WTC11 (cell line): Measurements from ENCODE around the gene MTA3. TPM values are rescaled to one million over a fixed set of nuclear protein-coding genes. Genes with fewer than 3 reads are reported as not detected.

ENCODE experiments used
- ATAC-seq: fragments of 200-7000 bp; cut with Tn5 transposase; 2 replicates; pipeline ENCODE4 v1.10.0; 2021; ENCODE audit warnings: mild to moderate bottlenecking, moderate library complexity
- CTCF ChIA-PET: fragments of 300-600 bp; sonication (Branson Sonifier 250); formaldehyde crosslinking; loops from one replicate; lab custom pipeline; 2021; ENCODE audit warnings: antibody characterized with exemption; lab: Charles Lee
- POLR2A ChIA-PET: fragments of 350-600 bp; sonication (Branson Sonifier 250); formaldehyde crosslinking; loops from one replicate; lab custom pipeline; 2021; ENCODE audit warnings: antibody characterized with exemption; lab: Charles Lee
- DNase-seq: peaks from one replicate; pipeline ENCODE4 v3.0.0; 2021; ENCODE audit warnings: low spot score
- H3K27ac Mint-ChIP-seq: 2 replicates; pipeline ENCODE4 v1.8.0; 2021; ENCODE audit warnings: mixed read lengths
- H3K27me3 Mint-ChIP-seq: 2 replicates; pipeline ENCODE4 v1.8.0; 2021; ENCODE audit warnings: low read depth, mild to moderate bottlenecking, moderate library complexity, mixed read lengths
- H3K36me3 Mint-ChIP-seq: 2 replicates; pipeline ENCODE4 v1.8.0; 2021; ENCODE audit warnings: mixed read lengths
- H3K4me1 Mint-ChIP-seq: 2 replicates; pipeline ENCODE4 v1.8.0; 2022; ENCODE audit warnings: mixed read lengths
- H3K4me3 Mint-ChIP-seq: 2 replicates; pipeline ENCODE4 v1.8.0; 2021; ENCODE audit warnings: mild to moderate bottlenecking, moderate library complexity, mixed read lengths
- H3K9me3 Mint-ChIP-seq: 2 replicates; pipeline ENCODE4 v1.8.0; 2021; ENCODE audit warnings: mixed read lengths
- AFF4 ChIP-seq: sonication (generic); formaldehyde crosslinking; IDR thresholded peaks from 2 replicates; pipeline ENCODE4 v1.8.1; 2023; ENCODE audit warnings: mild to moderate bottlenecking, missing genetic modification reagents, borderline replicate concordance
- CBFB ChIP-seq: sonication (generic); formaldehyde crosslinking; IDR thresholded peaks from 2 replicates; pipeline ENCODE4 v1.8.1; 2022; ENCODE audit warnings: mild to moderate bottlenecking, low read depth, missing genetic modification reagents
- E2F1 ChIP-seq: sonication (generic); formaldehyde crosslinking; IDR thresholded peaks from 2 replicates; pipeline ENCODE4 v1.8.0; 2022; ENCODE audit warnings: mild to moderate bottlenecking, missing genetic modification reagents
- ELF4 ChIP-seq: sonication (generic); formaldehyde crosslinking; IDR thresholded peaks from 2 replicates; pipeline ENCODE4 v1.8.1; 2022; ENCODE audit warnings: low read depth, mild to moderate bottlenecking, moderate library complexity, missing genetic modification reagents
- ESRRA ChIP-seq: sonication (generic); formaldehyde crosslinking; IDR thresholded peaks from 2 replicates; pipeline ENCODE4 v1.8.1; 2022; ENCODE audit warnings: mild to moderate bottlenecking, missing genetic modification reagents, borderline replicate concordance
- ETV6 ChIP-seq: sonication (generic); formaldehyde crosslinking; IDR thresholded peaks from 2 replicates; pipeline ENCODE4 v1.8.1; 2022; ENCODE audit warnings: mild to moderate bottlenecking, missing genetic modification reagents
- FOXJ3 ChIP-seq: sonication (generic); formaldehyde crosslinking; IDR thresholded peaks from 2 replicates; pipeline ENCODE4 v1.9.0; 2021; ENCODE audit warnings: missing genetic modification reagents, mild to moderate bottlenecking, borderline replicate concordance
- GRHL2 ChIP-seq: fragments of 250-450 bp; sonication (Bioruptor Pico); IDR thresholded peaks from 2 replicates; pipeline ENCODE4 v1.8.0; 2022; ENCODE audit warnings: mild to moderate bottlenecking, moderate library complexity; ENCODE audit not compliant: insufficient replicate concordance, severe bottlenecking
- JAZF1 ChIP-seq: fragments of 250-450 bp; sonication (Bioruptor Pico); IDR thresholded peaks from 2 replicates; pipeline ENCODE4 v1.9.0; 2021; ENCODE audit warnings: moderate library complexity, mild to moderate bottlenecking, inconsistent platforms
- MLX ChIP-seq: sonication (generic); formaldehyde crosslinking; IDR thresholded peaks from 2 replicates; pipeline ENCODE4 v1.8.1; 2023; ENCODE audit warnings: mild to moderate bottlenecking, missing genetic modification reagents, moderate library complexity
- MXD4 ChIP-seq: fragments of 250-450 bp; sonication (Bioruptor Pico); IDR thresholded peaks from 2 replicates; pipeline ENCODE4 v1.8.0; 2021; ENCODE audit warnings: mild to moderate bottlenecking, moderate library complexity, borderline replicate concordance
- NFATC4 ChIP-seq: fragments of 250-450 bp; sonication (Bioruptor Pico); IDR thresholded peaks from 2 replicates; pipeline ENCODE4 v1.9.0; 2021; ENCODE audit warnings: mild to moderate bottlenecking
- NR2C2 ChIP-seq: sonication (generic); formaldehyde crosslinking; IDR thresholded peaks from 2 replicates; pipeline ENCODE4 v1.8.0; 2022; ENCODE audit warnings: mild to moderate bottlenecking, missing genetic modification reagents
- RELA ChIP-seq: sonication (generic); formaldehyde crosslinking; IDR thresholded peaks from 2 replicates; pipeline ENCODE4 v1.8.1; 2022; ENCODE audit warnings: missing genetic modification reagents, mild to moderate bottlenecking, borderline replicate concordance
- SOX15 ChIP-seq: fragments of 250-450 bp; sonication (Bioruptor Pico); IDR thresholded peaks from 2 replicates; pipeline ENCODE4 v1.9.0; 2021; ENCODE audit warnings: mild to moderate bottlenecking
- TEAD1 ChIP-seq: sonication (generic); formaldehyde crosslinking; IDR thresholded peaks from 2 replicates; pipeline ENCODE4 v1.8.0; 2022; ENCODE audit warnings: mild to moderate bottlenecking, missing genetic modification reagents
- TEAD4 ChIP-seq: sonication (generic); formaldehyde crosslinking; IDR thresholded peaks from 2 replicates; pipeline ENCODE4 v1.8.0; 2022; ENCODE audit warnings: mild to moderate bottlenecking, missing genetic modification reagents
- USF2 ChIP-seq: sonication (generic); formaldehyde crosslinking; IDR thresholded peaks from 2 replicates; pipeline ENCODE4 v1.8.1; 2023; ENCODE audit warnings: mild to moderate bottlenecking, missing genetic modification reagents, moderate library complexity
- ZBTB21 ChIP-seq: sonication (generic); formaldehyde crosslinking; IDR thresholded peaks from 2 replicates; pipeline ENCODE4 v1.8.1; 2023; ENCODE audit warnings: mild to moderate bottlenecking, missing genetic modification reagents, borderline replicate concordance
- ZNF263 ChIP-seq: sonication (generic); formaldehyde crosslinking; IDR thresholded peaks from 2 replicates; pipeline ENCODE4 v1.8.1; 2022; ENCODE audit warnings: low read depth, mild to moderate bottlenecking, moderate library complexity, missing genetic modification reagents
- ZNF512 ChIP-seq: sonication (generic); formaldehyde crosslinking; IDR thresholded peaks from 2 replicates; pipeline ENCODE4 v1.8.1; 2022; ENCODE audit warnings: missing genetic modification reagents, borderline replicate concordance
- total RNA-seq: library from RNA; stranded (reverse); gene quantifications from 3 replicates; pipeline ENCODE4 v1.2.3, GENCODE V29; 2021
- TF ChIP-seq, protein P1 (sequence below): sonication (generic); formaldehyde crosslinking; IDR thresholded peaks from 2 replicates; pipeline ENCODE4 v1.8.0; 2023; ENCODE audit warnings: mild to moderate bottlenecking, missing genetic modification reagents
- TF ChIP-seq, protein P2 (sequence below): fragments of 250-450 bp; sonication (Bioruptor Pico); IDR thresholded peaks from 2 replicates; pipeline ENCODE4 v1.9.0; 2021; ENCODE audit warnings: mild to moderate bottlenecking

The MTA3 gene
- total RNA-seq, 1 experiment from 2014 or later = 153 TPM

- H3K27me3 Mint-ChIP-seq = no peaks in the 10 kb centered on the region
- peak within 1 kb of the TSS; percentile 57; the same call in 1 of the 2 replicates for H3K27ac Mint-ChIP-seq
- no peaks in the 10 kb centered on the region for H3K9me3 Mint-ChIP-seq
- peaks cover 13% of the 10 kb centered on the region for H3K4me1 Mint-ChIP-seq
- peaks cover 3% of the 10 kb centered on the region; the same call in 1 of the 2 replicates for H3K36me3 Mint-ChIP-seq
- ATAC-seq (no peak), DNase-seq (no peak)
- H3K4me3 Mint-ChIP-seq = no peak within 1 kb of the TSS
- CTCF ChIA-PET = no interaction called here
- POLR2A ChIA-PET = no interaction called here
- TF ChIP-seq ETV6 (CRISPR knock-in tag) (no peak), MXD4 (CRISPR knock-in tag) (no peak), SOX15 (CRISPR knock-in tag) (no peak), ZNF263 (CRISPR knock-in tag) (no peak), AFF4 (CRISPR knock-in tag) (no peak), TEAD4 (CRISPR knock-in tag) (no peak), E2F1 (CRISPR knock-in tag) (no peak), USF2 (CRISPR knock-in tag) (no peak)
- TF ChIP-seq, protein P1, sequence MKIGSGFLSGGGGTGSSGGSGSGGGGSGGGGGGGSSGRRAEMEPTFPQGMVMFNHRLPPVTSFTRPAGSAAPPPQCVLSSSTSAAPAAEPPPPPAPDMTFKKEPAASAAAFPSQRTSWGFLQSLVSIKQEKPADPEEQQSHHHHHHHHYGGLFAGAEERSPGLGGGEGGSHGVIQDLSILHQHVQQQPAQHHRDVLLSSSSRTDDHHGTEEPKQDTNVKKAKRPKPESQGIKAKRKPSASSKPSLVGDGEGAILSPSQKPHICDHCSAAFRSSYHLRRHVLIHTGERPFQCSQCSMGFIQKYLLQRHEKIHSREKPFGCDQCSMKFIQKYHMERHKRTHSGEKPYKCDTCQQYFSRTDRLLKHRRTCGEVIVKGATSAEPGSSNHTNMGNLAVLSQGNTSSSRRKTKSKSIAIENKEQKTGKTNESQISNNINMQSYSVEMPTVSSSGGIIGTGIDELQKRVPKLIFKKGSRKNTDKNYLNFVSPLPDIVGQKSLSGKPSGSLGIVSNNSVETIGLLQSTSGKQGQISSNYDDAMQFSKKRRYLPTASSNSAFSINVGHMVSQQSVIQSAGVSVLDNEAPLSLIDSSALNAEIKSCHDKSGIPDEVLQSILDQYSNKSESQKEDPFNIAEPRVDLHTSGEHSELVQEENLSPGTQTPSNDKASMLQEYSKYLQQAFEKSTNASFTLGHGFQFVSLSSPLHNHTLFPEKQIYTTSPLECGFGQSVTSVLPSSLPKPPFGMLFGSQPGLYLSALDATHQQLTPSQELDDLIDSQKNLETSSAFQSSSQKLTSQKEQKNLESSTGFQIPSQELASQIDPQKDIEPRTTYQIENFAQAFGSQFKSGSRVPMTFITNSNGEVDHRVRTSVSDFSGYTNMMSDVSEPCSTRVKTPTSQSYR (CRISPR knock-in tag) = no peak
- TF ChIP-seq, protein P2, sequence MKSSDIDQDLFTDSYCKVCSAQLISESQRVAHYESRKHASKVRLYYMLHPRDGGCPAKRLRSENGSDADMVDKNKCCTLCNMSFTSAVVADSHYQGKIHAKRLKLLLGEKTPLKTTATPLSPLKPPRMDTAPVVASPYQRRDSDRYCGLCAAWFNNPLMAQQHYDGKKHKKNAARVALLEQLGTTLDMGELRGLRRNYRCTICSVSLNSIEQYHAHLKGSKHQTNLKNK (CRISPR knock-in tag) = no peak
Measured at GRCh38 chr2:42764096-42764495, 195.7 kb downstream of the MTA3 start, which contains the start of gene OXER1. Gene OXER1, minus strand, starts transcription at chr2:42764135. Its CDS starts 73 bp downstream, at chr2:42764062.

DNA sequence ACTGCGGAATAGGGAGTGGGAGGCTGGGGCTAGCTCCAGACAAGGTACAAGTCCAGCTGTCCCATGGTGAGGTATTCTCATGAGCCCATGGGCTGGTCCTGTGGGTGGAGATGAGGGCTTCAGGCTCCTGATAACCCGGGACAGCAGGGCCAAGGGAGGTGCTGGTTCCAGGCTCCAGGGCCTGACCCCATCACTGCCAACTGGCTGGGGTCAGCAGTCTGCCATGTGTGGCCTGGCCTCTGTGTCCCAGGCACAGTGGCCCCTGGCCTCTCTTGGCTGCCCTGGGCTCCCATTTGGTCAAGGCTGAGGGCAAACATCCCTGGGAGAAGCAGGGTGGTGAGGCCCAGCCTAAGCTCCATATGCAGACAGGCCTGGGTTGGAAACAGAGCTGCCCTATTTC lies 196.5 kb downstream of the MTA3 start:
- ChIA-PET POLR2A (no interaction called here), CTCF (no interaction called here)
- ATAC-seq (no peak), DNase-seq (no peak)
- Mint-ChIP-seq H3K36me3 (peaks cover 3% of the 10 kb centered on the region; the same call in 1 of the 2 replicates), H3K9me3 (no peaks in the 10 kb centered on the region), H3K4me1 (peaks cover 12% of the 10 kb centered on the region), H3K4me3 (no peak overlapping the region), H3K27me3 (no peaks in the 10 kb centered on the region), H3K27ac (no peak overlapping the region)
- no peak for TF ChIP-seq FOXJ3 (CRISPR knock-in tag)
- TF ChIP-seq MLX (CRISPR knock-in tag) = no peak
- no peak for TF ChIP-seq E2F1 (CRISPR knock-in tag)
- no peak for TF ChIP-seq JAZF1
- TF ChIP-seq GRHL2 (CRISPR knock-in tag) = no peak
- no peak for TF ChIP-seq ESRRA (CRISPR knock-in tag)
- no peak for TF ChIP-seq CBFB (CRISPR knock-in tag)
- no peak for TF ChIP-seq ZBTB21 (CRISPR knock-in tag)
- TF ChIP-seq NR2C2 (CRISPR knock-in tag) = no peak
- no peak for TF ChIP-seq ELF4
- no peak for TF ChIP-seq ZNF512 (CRISPR knock-in tag)
- TF ChIP-seq RELA (CRISPR knock-in tag) = no peak
- TF ChIP-seq TEAD1 = no peak
- TF ChIP-seq NFATC4 (CRISPR knock-in tag) = no peak
